IPS-NIHi11 (cell line): Measurements from ENCODE around the gene ETAA1.

ENCODE experiments used
- DNase-seq: peaks from one replicate; pipeline ENCODE4 v3.0.0; 2012; ENCODE audit warnings: mixed read lengths, low spot score

Gene ETAA1

GRCh38 chr2:67437114-67437513, 40.0 kb downstream of the ETAA1 start:
- DNase-seq, result no peak

- no peak for DNase-seq
These were observed 41.2 kb downstream of the ETAA1 start for GRCh38 chr2:67438337-67438736.

GRCh38 chr2:67445652-67446268, 48.6 kb downstream of the ETAA1 start:
- no peak for DNase-seq

GRCh38 chr2:67446491-67446911, 49.4 kb downstream of the ETAA1 start:
- DNase-seq, result no peak

GRCh38 chr2:67448648-67449047, 51.5 kb downstream of the ETAA1 start:
- DNase-seq, result no peak

DNA sequence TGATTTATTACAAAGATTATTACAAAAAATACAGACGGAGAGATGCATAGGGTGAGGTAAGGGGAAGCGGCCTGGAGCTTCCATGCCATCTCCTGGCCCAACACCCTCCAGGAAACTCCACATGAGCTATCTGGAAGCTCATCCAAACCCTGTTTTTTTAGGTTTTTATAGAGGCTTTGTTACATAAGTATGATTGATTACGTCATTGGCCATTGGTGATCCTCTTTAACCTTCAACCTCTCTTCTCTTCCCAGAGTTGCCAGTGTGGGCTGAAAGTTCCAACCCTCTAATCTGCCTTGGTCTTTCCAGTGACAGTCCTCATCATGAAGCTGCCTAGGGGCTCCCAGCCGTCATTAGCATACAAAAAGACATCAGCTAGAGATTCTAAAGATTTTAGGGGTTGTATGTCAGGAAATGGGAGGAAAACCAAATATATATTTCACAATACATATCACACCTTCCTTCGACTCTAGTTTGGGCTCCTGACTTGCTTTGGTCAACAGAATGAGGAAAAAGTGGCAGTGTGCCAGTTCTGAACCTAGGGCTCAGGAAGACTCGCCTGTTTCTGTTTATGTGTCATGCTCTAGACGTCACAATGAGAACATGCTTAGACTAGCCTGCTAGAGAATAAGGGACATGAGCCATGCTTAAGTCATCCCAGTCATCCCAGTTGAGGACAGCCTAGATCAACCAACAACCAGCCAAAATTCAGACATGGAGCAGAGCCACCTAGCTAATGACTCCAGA, 54.1 kb downstream of the ETAA1 start:
- DNase-seq, result no peak

GRCh38 chr2:67453310-67453709, 56.2 kb downstream of the ETAA1 start:
- no peak for DNase-seq

GRCh38 chr2:67455219-67456142, 58.3 kb downstream of the ETAA1 start:
- DNase-seq, result no peak

DNA sequence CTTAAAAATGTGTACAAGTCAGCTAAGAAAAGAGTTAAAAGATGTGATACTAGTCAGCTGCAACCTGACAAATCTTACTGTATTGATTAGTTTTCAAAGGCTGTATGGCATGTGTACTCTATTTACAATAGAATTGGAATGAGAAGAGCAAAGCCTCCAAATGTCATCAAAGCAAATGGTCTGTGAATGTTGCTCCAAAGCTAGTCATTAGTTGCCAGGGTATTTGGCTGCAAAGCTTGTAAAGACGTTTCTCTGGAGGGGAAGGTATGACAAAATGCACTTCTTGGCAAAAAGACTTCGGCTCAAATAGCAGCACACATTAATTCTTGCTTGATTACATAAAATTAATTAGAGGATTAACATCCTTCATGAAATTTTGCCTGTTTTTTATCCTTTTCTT, 59.3 kb downstream of the ETAA1 start:
- no peak for DNase-seq

DNA sequence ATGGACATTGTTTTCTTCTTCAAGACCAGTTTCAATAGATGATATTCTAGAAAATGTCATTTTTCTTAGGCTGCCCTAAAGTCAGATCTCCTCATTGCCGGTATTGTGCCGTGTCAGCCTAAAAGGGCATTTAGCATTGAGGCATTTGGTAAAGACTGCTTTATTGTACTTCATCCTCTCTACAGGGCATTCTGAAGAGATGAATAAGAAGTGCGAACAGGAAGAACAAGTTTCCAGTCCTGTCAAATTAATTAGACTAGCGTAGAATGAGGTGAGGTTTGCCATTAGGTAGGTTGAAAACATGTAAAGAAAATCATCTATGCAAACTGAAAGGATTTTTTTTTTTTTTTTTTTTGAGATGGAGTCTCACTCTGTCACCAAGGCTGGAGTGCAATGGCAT, 60.6 kb downstream of the ETAA1 start:
- no peak for DNase-seq

DNA sequence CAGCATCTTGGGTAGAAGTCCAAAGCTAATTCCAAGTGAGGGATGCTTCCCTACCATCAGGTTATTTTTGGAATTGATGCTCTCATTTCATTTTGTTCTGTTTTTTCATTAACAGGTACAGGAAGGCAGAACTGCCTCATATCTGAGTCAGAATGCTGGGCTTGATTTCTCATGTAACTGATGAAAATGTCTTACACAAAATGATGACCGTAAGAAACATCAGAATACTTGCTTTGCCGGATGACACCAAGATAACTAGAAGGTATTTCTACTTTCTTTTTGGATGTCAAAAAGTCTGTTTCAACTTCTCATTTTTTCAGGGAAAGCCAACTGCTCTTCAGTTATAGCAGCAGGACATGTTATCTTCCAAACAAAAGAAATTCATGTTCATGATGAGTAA, 62.6 kb downstream of the ETAA1 start:
- no peak for DNase-seq
